MM.1S (cell line): ENCODE data around the gene CTNNA3.

Experiments used
- CTCF ChIP-seq: fragments of 300-600 bp; sonication (generic); IDR thresholded peaks from 2 replicates; pipeline ENCODE4 v1.5.1; 2016; ENCODE audit warnings: antibody characterized with exemption, low read length, mixed read lengths
- EZH2 ChIP-seq: fragments of 300-600 bp; sonication (generic); optimal IDR thresholded peaks from 2 replicates; pipeline ENCODE3; 2017; ENCODE audit warnings: low read depth, mild to moderate bottlenecking, antibody characterized with exemption, low read length, mixed read lengths
- EZH2phosphoT487 ChIP-seq: fragments of 300-600 bp; sonication (generic); IDR thresholded peaks from 2 replicates; pipeline ENCODE4 v1.6.1; 2018; ENCODE audit warnings: antibody characterized with exemption, low read length

DNA sequence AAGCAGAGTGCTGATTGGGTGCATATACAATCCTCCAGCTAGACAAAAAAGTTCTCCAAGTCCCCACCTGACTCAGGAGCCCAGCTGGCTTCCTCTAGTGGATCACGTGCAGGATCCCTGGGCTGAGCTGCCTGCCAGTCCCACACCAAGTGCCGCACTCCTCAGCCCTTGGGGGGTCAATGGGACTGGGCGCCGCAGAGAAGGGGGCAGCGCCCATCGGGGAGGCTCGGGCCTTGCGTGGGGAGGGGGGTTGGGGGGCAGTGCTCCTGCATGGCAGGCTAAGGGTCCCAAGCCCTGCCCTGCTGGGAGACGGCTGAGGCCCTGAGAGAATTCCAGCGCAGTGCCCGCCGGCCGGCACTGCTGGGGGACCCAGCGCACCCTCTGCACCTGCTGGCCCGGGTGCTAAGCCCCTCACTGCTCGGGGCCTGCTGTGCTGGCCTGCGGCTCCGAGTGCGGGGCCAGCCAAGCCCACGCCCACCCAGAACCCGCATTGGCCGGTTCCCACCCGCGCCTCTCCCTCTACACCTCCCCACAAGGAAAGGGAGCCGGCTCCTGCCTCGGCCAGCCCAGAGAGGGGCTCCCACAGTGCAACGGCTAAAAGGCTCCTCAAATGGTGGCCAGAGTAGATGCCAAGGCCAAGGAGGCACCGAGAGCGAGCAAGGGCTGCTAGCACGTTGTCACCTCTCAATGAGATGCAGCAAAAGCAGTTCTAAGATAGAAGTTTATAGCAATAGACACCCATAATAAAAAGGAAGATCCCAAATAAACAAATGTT is 1044.5 kb downstream of the CTNNA3 start:
- no peak for TF ChIP-seq CTCF
- no peak for TF ChIP-seq EZH2
- no peak for TF ChIP-seq EZH2phosphoT487
